HG02870 (cell line): ENCODE results near the gene LMAN2.
A peak's percentile ranks its signal among the peaks of the same experiment; 100 is the strongest.
"Not testable (repeated sequence)": the region's sequence is repeated elsewhere in the genome, so short reads cannot be mapped to it uniquely, and the experiment has no call there.

Experiments
- ATAC-seq: cut with Tn5 transposase; IDR thresholded peaks from one replicate; pipeline ENCODE4 v1.9.1; 2021; ENCODE audit warnings: mild to moderate bottlenecking, moderate library complexity; ENCODE audit not compliant: unreplicated experiment

LMAN2 gene

GRCh38 chr5:177307544-177308363 lies 43.7 kb downstream of the LMAN2 start:
- ATAC-seq = no peak

DNA sequence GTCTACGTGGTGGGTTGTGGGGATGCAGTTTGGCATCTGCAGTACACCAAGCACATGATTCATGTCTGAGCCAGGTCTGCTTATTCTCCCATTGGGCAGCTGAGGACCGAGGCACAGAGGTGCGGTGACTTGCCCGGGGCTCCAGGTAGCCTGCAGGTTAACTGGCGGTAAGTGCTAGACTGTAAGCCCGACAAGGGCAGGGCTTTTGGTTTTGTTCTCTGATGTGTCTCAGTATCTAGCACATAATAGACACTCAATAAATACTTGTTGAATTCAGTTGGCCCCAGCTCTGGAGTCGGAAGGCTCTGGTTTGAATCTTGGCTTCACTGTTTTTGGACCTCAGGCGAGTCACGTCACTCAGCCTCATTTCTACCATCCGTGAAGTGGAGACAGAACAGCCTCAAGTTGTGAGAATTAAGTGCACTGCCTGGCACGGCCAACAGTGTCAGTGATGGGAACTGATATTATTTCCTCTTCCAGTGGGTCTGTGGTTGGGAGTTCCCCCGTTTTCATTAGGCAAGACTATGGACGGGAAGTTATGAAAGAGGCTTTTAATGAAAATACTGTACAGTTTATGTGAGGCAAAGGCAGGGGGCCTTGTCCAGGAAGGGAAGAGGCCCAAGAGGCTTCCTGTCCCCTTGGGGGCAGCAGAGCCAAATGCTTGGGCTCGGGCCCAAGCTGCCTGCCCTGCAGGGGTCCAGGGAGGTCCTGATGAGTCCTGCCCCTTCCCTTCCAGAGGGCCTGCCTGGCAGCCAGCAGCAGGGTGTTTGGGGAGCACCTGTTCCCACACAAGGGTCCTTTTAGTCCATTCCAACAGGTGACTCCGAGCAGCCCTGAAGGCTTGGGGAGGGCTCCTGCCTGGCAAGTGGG lies 44.6 kb downstream of the LMAN2 start:
- no peak for ATAC-seq

GRCh38 chr5:177306103-177306640 lies 45.3 kb downstream of the LMAN2 start:
- ATAC-seq = not testable (repeated sequence)

DNA sequence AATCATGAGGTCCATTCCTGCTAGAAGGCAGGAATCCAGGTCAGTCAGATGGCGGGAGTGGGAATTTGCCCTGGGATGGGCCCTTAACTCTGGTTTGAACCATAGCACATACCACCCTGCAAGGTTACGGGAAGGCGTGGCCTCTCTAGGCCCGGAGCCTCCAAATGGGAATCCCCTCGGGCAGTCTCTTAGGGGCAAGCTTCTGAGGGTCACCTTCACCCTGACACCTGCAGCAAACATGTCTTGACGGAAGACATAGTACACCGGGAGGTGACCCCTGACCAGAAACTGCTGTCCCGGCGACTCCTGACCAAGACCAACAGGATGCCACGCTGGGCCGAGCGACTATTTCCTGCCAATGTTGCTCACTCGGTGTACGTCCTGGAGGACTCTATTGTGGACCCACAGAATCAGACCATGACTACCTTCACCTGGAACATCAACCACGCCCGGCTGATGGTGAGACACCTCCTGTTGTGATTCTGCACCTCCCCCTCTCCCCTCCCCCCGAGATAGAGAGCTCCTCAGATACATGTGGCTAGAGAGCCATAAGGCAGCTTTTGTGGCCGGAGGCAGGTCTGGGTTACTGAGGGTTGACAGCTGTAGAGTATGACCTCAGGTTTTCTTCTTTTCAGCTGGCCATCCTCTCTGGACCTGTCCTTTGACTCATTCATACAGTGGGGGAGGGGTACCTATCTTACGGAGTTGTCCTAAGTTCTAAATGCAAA lies 46.9 kb downstream of the LMAN2 start:
- no peak for ATAC-seq

DNA sequence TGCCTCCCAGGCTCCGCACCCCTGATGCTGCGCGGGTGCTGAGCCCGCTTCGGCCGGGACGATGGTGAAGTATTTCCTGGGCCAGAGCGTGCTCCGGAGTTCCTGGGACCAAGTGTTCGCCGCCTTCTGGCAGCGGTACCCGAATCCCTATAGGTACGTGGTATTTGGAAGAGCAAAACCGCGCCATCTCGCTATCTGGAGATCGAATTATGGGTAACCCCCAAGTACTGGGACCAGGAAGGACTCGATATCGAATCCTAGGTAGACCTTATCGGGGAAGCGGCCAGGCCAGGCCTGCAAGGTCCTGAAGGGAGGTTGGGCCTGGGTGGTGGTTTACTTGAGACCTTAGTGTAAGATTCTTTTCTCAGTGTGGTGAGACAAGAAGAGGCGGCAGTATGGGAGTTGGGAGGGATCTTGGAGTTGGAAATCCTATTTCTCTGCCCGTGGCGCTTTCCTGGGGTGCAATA lies 47.5 kb downstream of the LMAN2 start:
- ATAC-seq = no peak

DNA sequence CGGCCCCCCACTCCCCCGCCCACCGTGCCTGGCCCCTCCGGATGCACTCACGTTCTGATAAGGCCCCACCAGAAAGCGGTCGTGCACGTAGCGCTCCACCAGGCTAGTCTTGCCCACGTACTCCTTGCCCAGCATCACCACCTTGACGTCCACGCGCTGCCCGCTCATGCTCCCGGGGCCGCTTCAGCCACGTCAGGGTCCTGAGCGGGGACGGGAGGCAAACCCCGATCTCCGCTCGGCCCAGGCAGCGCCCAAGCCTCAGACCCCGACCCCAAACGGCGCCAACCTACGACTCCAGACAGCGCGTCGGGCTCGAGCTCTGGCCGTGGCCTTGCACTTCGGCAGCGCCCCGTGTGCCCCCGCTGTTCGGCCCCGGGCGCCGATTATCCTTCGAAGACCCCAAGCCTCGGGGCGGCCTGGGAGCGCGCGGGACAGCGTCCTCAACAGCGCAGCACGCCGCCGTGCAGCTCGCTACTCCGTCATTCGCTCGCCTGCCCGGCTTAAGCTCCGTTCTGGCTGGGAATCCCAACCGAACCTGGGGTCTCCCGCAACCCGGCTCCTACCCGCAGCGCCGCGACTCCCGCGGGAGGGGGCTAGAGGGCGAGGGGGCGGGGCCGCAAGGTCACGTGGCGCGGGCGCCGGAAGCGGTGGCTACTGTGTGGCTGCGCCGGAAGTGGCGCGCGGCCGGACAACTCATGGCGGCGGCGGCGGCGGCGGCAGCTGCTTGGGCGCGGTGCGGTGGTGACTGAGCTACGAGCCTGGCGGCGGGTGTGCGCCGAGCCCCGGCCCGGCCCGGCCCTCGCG lies 48.1 kb downstream of the LMAN2 start, which contains the start of the genes PRELID1 and RAB24:
Gene PRELID1 (plus strand): TSS at position 679 of the 804 bp plus-strand sequence. CDS start 187 bp downstream, outside the sequence.
Gene RAB24 (minus strand): TSS at position 599 of the 804 bp plus-strand sequence. CDS start 431 bp downstream, at position 168.
- peak; percentile 54 for ATAC-seq

DNA sequence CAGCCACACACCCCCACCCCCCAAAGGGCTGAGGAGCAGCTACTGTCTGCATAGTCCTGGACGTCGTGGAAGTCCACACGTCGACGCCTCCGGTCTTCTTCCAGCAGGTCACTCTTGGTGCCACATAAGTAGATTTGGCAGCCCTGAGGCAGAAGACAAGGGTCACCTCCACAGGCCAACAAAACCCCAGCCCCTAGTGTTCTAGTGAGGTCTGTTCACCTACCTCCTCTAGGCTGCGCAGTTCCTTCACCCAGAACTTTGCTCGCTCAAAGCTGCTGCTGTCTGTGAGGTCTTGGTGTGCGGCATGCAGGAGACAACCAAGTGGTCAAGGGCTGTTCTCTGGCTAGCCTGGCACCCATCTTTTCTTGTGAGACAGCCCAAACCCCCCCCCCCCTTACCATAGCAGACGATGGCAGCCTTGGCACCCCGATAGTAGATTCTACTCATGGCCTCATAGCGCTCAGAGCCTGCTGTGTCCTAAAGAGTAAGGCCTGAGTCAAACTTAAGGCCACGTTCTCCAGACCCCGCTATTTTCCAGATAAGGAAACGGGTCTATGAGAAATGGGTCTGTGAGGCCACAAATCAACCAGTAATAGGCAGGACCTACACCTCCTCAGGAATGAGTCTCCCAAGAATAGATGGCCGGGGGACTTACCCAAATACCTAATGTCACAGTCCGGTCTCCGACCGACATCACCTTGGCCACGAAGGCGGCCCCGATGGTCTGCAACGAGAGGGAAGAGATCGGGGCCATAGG lies 48.9 kb downstream of the LMAN2 start:
- no peak for ATAC-seq

GRCh38 chr5:177301503-177302165 lies 49.8 kb downstream of the LMAN2 start:
- no peak for ATAC-seq

- no peak for ATAC-seq
Observed at GRCh38 chr5:177300951-177301350, 50.5 kb downstream of the LMAN2 start.

DNA sequence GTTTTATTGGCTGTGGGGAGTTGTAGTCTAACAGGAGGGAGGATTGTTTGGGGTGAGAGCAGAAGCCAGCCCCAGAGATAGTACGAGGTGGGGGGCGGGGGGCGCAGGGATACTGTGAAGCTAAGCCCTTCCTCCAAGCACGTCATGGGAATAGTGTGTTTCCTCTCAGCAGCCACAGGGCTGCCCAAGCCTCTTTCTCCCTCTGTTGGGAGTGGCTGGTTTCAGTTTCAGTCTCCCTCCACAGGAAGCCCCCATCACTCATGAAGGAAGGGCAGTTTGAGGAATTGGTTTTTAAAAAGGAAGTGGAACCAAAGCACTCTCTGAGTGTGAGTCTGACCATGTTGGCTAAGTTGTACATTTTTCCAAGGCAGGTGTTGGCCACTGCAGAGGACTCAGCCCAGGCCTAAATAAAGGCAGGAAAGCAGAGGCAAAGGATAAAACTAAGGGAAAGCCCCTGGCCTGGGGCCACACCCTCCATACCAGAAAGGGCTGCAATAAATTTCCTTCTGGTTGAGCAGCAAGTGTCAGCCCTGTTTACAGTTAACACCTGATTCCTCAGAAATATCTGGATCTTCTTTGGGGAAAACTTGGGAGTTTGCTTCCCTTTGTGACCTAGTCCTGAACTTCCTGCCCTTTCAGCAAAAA lies 51.1 kb downstream of the LMAN2 start:
- no peak for ATAC-seq

DNA sequence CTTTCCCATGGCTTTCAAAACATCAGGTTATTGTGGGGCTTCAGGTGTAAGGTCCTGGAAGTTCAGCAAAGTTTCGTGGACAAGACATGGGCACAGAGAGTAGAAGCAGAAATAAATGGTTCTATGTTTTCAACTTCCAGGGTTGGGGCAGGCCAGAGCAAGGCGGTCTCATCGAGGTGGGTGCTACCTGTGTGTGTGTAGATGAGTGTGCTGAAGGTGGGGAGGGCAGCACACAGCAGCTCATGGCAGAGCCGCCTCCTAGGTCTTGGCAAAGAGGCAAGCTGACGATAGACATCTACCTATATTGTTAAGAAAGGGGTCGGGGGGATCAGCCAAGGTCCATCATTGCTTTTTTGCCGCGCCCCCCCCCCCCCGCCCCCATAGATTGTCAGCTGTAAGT lies 51.8 kb downstream of the LMAN2 start:
- ATAC-seq = no peak

DNA sequence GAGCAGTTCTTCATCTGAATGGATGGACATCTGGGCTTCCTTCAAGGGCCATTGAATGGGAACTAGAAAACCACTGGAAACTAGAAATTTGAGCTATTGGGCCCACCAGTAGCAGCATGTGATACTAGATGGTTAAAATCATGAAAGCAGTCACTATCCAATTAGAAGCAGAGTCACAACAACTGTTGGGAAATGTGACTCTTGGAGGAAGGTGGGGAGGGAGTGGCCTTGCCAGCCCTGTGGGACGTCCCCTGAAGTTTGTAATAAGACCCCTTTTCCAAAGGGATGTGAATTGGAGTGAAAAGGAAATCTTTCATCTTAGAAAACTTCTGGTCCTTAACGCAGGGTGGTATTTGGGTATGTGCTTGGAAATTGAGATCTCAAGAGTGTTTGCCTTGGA lies 53.5 kb downstream of the LMAN2 start:
- no peak for ATAC-seq

GRCh38 chr5:177296581-177296980 lies 54.9 kb downstream of the LMAN2 start:
- no peak for ATAC-seq

DNA sequence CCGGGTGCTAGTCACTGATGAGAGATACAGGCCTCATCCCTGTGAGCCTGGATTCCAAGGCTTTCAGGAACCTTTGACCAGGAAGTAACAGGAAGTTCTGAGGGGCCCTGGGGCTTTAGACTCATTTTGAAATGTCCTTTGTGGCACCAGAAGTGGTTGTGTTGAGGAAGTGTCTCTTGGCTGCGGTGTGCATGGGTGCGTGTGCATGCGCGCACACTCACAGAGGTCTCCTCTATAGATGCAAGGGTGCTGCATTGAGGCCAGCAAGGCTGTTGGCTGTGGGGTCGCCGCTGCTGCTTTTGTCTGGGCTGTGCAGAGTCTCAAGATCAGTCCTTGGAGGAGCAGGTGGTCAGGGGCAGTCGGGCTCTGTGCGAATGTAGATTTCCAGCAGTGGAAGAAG lies 55.5 kb downstream of the LMAN2 start:
- ATAC-seq = no peak

- ATAC-seq = no peak
Observed at GRCh38 chr5:177294632-177295031, 56.8 kb downstream of the LMAN2 start.

GRCh38 chr5:177293819-177294581 lies 57.5 kb downstream of the LMAN2 start:
- no peak for ATAC-seq

- ATAC-seq = no peak
Observed at GRCh38 chr5:177291735-177292134, 59.7 kb downstream of the LMAN2 start.
